GM21515 (cell line): Measurements from ENCODE around the gene SLC26A3.
"Not testable (repeated sequence)": the region's sequence is repeated elsewhere in the genome, so short reads cannot be mapped to it uniquely, and the experiment has no call there.

ENCODE experiments used
- ATAC-seq: cut with Tn5 transposase; IDR thresholded peaks from one replicate; pipeline ENCODE4 v1.9.1; 2021; ENCODE audit not compliant: unreplicated experiment

SLC26A3 gene

DNA sequence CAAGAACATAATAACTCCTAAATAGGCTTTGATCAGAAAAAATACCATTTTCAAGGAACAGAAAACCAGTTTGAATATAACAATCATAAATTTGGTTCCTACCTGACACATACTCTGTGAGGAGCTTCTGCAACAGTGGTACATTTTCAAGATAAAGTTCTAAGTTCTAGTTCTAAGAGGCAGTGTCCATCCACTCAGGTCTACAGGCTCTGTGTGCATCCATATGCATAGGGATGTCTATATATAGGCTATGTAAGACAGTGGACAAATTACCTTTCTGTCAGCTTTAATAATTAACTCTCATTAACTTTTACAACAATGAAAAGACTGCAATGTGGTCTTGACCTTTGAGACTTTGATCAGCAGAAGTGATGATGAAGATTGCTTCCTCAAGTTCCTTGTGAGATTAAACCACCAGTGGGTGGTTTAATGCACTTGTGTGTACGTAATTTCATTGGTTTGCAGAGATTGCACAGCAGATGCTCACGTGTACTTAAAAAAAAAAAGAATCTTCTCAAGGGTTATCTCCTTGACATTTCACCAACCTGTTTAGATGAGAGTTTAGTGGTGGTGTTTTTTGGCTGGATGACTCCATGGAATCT lies at the start of gene SLC26A3:
TSS of gene SLC26A3 (minus strand) at position 215 of the 602 bp plus-strand sequence. CDS start 8,714 bp downstream, outside the sequence.
- ATAC-seq, result no peak

- no peak for ATAC-seq
Observed at GRCh38 chr7:107850643-107851042, 47.6 kb upstream of the SLC26A3 start.

DNA sequence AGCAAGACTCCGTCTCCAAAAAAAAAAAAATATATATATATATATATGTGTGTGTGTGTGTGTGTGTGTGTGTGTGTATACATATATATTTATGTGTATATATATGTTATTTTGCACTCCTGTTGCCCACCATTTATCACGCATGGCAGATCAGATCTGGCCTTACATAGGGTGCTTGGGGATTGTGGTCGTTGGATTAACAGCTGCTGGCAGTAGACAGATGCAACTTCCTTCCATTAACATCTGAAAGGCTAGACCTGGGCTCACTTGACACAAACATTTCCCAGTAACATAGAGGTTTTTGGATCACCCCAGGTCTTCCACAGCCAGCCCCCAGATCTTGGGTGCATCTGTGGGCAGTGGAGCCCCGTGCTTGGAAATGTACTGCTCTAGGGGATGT lies 47.2 kb upstream of the SLC26A3 start:
- no peak for ATAC-seq

GRCh38 chr7:107848211-107848610 lies 45.2 kb upstream of the SLC26A3 start:
- ATAC-seq, result not testable (repeated sequence)

DNA sequence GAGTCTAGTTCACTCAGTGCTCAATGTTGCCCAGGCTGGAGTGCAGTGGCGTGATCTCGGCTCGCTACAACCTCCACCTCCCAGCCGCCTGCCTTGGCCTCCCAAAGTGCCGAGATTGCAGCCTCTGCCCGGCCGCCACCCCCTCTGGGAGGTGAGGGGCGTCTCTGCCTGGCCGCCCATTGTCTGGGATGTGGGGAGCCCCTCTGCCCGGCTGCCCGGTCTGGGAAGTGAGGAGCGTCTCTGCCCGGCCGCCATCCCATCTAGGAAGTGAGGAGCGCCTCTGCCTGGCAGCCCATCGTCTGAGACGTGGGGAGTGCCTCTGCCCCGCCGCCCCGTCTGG lies 44.8 kb upstream of the SLC26A3 start:
- not testable (repeated sequence) for ATAC-seq

- no peak for ATAC-seq
Observed at GRCh38 chr7:107847168-107847835, 44.3 kb upstream of the SLC26A3 start.

DNA sequence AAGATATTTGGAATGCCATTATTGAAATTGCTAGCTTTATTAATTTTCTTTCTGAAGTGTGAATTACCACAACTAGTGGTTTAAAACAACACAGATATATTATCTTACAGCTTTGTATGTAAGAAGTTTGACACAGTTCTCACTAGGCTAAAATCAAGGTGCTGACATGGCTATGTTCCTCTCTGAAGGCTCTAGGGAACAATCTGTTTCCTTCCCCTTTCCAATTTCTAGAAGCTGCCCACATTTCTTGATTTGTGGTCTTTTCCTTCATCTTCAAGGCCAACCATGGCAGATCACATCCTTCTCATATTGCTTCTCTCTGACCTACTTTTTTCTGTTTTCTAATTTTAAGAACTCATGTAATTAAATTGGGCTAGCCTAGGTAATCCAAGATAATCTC lies 43.3 kb upstream of the SLC26A3 start:
- ATAC-seq, result no peak

- ATAC-seq, result no peak
Observed at GRCh38 chr7:107843184-107843583, 40.2 kb upstream of the SLC26A3 start.

DNA sequence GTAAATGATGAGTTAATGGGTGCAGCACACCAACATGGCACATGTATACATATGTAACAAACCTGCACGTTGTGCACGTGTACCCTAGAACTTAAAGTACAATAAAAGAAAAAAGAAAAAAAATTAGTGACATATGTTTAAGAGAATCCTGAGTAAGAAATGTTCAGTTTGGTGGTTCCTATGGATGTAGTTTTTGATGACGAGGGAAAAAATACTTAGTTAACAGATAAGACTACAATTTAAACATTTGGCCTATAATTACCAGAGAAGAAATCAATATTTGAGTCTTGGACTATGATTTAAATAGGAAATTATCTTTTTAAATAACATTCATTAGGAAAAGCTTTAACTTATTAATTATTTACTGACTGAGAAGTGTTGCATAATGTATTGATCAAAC lies 39.2 kb upstream of the SLC26A3 start:
- ATAC-seq, result no peak

GRCh38 chr7:107838816-107839565 lies 36.0 kb upstream of the SLC26A3 start:
- no peak for ATAC-seq

GRCh38 chr7:107838024-107838601 lies 35.1 kb upstream of the SLC26A3 start:
- no peak for ATAC-seq

- ATAC-seq, result no peak
Observed at GRCh38 chr7:107837145-107837512, 34.1 kb upstream of the SLC26A3 start.

DNA sequence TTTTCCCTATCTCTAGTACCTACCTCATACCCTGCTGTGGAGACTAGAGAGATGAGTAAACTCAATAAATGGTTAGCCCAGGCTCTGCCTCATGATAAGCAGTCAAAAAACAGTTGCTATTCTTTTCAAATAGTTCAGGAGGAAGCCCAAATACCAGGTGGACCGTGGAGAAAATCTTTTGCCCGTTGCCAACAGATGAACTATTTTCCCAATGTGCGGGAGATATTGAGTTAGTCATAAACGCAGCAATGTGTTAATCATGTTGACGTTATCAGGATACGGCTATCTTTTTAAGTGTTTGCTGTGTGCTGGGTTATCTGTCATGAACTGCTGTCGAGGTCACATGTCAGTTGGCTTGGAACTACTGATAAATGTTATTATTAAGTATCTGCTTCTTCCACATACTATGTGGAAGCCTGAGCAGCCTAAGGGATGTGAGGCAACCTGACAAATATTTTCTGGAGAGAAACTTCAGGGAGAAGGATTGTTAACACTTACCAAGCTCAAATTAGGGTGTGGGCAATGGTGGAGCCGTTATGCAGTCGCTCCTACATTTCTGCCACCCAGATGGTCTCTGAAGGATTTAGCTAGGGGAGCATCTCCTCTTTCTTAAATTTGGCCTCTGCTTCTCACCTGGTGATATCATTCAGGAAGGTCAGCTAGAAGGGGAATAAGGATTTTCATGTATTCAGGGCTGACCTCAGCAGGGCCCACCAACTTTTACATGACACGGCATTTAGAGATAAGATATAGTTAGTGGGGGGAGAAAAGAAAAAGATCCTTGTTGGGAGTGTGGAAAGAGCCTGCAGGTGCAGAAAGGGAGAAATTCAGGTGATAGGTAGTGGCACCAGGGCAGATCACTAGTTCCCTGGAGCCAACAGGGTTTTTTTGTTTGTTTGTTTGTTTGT lies 33.5 kb upstream of the SLC26A3 start:
- ATAC-seq, result no peak

- ATAC-seq, result no peak
Observed at GRCh38 chr7:107834401-107834800, 31.4 kb upstream of the SLC26A3 start.

- no peak for ATAC-seq
Observed at GRCh38 chr7:107833684-107834106, 30.7 kb upstream of the SLC26A3 start.

GRCh38 chr7:107830420-107830819 lies 27.4 kb upstream of the SLC26A3 start:
- ATAC-seq, result no peak

GRCh38 chr7:107828540-107828939 lies 25.5 kb upstream of the SLC26A3 start:
- ATAC-seq, result no peak

- no peak for ATAC-seq
Observed at GRCh38 chr7:107827501-107827900, 24.5 kb upstream of the SLC26A3 start.

DNA sequence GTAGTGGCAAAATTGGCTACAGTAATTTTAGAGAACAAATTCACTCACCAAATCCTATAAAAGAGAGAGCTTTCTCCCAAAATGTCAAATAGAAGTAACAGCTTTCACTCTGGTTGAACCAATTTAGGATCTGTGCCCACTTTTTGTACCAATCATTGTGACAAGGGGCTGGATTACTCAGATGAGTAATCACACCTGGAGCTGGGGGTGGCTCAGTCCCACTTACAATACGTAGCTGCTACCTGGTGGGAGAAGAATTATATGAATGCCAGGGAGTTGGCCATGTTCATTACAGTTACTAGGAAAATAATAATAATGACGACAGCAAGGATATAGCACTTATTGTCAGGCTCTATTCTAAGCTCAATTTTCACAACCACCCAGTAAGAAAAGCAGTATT lies 23.4 kb upstream of the SLC26A3 start:
- no peak for ATAC-seq

DNA sequence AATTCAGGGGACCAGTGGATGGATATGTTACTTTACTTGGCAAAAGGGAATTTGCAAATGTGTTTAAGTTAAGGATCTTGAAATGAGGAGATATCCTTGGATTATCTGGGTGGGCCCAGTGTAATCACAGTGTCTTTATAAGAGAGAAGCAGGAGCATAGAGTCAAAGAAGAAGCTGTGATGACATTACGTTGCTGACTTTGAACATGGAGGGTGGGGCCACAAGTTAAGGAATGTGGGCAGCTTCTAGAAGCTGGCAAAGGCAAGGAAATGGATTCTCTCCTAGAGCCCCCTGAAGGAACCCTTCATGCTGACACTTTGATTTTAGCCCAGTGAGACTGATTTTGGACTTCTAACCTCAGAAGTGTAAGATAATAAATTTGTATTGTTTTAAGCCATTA lies 21.8 kb upstream of the SLC26A3 start:
- ATAC-seq, result no peak

- ATAC-seq, result no peak
Observed at GRCh38 chr7:107818622-107819021, 15.6 kb upstream of the SLC26A3 start.
